Measurements from ENCODE around the gene HSPA12B. TPM values are rescaled to one million over a fixed set of nuclear protein-coding genes. Genes with fewer than 3 reads are reported as not detected.

HSPA12B gene
- total and polyA plus RNA-seq, 2 of the 13 experiments (the other 11 are each of a cell fraction or from before 2014, with no cell fraction given) = 0.01 TPM; not detected in 1

DNA sequence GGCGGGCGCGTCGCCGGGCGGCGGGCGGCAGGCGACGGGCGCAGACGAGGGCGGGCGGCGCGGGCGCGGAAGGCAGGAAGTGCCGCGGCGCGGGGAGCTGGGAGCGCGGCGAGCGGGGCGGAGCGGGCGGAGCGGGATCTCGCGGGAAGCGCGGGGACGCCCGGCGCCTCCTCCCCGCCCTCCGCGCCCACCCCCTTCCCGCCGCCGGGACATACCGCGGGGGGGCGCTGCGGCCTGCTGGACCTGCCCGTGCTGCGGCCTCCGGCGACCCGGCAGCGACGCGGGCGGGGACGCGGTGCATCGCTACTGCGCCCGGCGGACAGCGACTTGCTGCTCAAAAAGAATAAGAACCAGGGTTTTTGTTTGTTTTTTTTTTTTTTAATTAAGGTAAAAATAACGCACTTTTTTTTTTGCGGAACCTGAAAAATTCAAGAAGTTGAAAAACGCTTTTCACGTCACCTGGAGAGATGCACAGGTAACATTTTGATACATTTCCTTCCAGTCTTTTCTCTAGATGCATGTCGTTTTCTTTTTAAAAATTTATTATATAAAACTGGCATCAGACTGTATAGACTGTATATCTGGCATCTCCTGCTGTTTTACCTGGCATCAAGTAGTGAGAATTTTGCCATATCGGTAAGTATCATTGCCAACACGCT, 54.3 kb downstream of the HSPA12B start, which contains the start of gene CENPB (continued):
- TF ChIP-seq, protein P1, sequence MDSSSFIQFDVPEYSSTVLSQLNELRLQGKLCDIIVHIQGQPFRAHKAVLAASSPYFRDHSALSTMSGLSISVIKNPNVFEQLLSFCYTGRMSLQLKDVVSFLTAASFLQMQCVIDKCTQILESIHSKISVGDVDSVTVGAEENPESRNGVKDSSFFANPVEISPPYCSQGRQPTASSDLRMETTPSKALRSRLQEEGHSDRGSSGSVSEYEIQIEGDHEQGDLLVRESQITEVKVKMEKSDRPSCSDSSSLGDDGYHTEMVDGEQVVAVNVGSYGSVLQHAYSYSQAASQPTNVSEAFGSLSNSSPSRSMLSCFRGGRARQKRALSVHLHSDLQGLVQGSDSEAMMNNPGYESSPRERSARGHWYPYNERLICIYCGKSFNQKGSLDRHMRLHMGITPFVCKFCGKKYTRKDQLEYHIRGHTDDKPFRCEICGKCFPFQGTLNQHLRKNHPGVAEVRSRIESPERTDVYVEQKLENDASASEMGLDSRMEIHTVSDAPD (CRISPR knock-in tag; IDR thresholded peaks at IDR 0.05) = no peak
- TF ChIP-seq ZNF264 (CRISPR knock-in tag; IDR thresholded peaks at IDR 0.05) (no peak), RCOR2 (CRISPR knock-in tag; IDR thresholded peaks at IDR 0.05) (no peak), TEAD3 (CRISPR knock-in tag; optimal IDR thresholded peaks at IDR 0.05; ENCODE audit: borderline replicate concordance) (peak; percentile 93), RFX1 (IDR thresholded peaks at IDR 0.05) (no peak), RFXANK (CRISPR knock-in tag; IDR thresholded peaks at IDR 0.05) (no peak), ARNTL (CRISPR knock-in tag; IDR thresholded peaks at IDR 0.05) (no peak; the same call in 1 of the 2 replicates), CBFB (CRISPR knock-in tag; IDR thresholded peaks at IDR 0.05) (peak; percentile 45; the same call in 1 of the 2 replicates), ZNF205 (CRISPR knock-in tag; IDR thresholded peaks at IDR 0.05) (no peak), ZNF720 (CRISPR knock-in tag; IDR thresholded peaks at IDR 0.05) (no peak)
- TF ChIP-seq, protein P2, sequence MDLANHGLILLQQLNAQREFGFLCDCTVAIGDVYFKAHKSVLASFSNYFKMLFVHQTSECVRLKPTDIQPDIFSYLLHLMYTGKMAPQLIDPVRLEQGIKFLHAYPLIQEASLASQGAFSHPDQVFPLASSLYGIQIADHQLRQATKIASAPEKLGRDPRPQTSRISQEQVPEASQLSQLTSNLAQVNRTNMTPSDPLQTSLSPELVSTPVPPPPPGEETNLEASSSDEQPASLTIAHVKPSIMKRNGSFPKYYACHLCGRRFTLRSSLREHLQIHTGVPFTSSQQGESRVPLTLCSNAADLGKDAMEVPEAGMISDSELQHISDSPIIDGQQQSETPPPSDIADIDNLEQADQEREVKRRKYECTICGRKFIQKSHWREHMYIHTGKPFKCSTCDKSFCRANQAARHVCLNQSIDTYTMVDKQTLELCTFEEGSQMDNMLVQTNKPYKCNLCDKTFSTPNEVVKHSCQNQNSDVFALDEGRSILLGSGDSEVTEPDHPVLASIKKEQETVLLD (CRISPR knock-in tag; IDR thresholded peaks at IDR 0.05; ENCODE audit: low read depth) = peak; percentile 69; the same call in 1 of the 2 replicates
- TF ChIP-seq, protein P3, sequence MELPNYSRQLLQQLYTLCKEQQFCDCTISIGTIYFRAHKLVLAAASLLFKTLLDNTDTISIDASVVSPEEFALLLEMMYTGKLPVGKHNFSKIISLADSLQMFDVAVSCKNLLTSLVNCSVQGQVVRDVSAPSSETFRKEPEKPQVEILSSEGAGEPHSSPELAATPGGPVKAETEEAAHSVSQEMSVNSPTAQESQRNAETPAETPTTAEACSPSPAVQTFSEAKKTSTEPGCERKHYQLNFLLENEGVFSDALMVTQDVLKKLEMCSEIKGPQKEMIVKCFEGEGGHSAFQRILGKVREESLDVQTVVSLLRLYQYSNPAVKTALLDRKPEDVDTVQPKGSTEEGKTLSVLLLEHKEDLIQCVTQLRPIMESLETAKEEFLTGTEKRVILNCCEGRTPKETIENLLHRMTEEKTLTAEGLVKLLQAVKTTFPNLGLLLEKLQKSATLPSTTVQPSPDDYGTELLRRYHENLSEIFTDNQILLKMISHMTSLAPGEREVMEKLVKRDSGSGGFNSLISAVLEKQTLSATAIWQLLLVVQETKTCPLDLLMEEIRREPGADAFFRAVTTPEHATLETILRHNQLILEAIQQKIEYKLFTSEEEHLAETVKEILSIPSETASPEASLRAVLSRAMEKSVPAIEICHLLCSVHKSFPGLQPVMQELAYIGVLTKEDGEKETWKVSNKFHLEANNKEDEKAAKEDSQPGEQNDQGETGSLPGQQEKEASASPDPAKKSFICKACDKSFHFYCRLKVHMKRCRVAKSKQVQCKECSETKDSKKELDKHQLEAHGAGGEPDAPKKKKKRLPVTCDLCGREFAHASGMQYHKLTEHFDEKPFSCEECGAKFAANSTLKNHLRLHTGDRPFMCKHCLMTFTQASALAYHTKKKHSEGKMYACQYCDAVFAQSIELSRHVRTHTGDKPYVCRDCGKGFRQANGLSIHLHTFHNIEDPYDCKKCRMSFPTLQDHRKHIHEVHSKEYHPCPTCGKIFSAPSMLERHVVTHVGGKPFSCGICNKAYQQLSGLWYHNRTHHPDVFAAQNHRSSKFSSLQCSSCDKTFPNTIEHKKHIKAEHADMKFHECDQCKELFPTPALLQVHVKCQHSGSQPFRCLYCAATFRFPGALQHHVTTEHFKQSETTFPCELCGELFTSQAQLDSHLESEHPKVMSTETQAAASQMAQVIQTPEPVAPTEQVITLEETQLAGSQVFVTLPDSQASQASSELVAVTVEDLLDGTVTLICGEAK (IDR thresholded peaks at IDR 0.05) = no peak
- TF ChIP-seq, protein P3 (CRISPR knock-in tag; IDR thresholded peaks at IDR 0.05) = no peak
- TF ChIP-seq, protein P4, sequence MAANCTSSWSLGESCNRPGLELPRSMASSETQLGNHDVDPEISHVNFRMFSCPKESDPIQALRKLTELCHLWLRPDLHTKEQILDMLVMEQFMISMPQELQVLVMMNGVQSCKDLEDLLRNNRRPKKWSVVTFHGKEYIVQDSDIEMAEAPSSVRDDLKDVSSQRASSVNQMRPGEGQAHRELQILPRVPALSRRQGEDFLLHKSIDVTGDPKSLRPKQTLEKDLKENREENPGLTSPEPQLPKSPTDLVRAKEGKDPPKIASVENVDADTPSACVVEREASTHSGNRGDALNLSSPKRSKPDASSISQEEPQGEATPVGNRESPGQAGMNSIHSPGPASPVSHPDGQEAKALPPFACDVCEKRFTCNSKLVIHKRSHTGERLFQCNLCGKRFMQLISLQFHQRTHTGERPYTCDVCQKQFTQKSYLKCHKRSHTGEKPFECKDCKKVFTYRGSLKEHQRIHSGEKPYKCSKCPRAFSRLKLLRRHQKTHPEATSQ (CRISPR knock-in tag; IDR thresholded peaks at IDR 0.05; ENCODE audit: borderline replicate concordance) = no peak; the same call in 1 of the 2 replicates
- TF ChIP-seq, protein P5, sequence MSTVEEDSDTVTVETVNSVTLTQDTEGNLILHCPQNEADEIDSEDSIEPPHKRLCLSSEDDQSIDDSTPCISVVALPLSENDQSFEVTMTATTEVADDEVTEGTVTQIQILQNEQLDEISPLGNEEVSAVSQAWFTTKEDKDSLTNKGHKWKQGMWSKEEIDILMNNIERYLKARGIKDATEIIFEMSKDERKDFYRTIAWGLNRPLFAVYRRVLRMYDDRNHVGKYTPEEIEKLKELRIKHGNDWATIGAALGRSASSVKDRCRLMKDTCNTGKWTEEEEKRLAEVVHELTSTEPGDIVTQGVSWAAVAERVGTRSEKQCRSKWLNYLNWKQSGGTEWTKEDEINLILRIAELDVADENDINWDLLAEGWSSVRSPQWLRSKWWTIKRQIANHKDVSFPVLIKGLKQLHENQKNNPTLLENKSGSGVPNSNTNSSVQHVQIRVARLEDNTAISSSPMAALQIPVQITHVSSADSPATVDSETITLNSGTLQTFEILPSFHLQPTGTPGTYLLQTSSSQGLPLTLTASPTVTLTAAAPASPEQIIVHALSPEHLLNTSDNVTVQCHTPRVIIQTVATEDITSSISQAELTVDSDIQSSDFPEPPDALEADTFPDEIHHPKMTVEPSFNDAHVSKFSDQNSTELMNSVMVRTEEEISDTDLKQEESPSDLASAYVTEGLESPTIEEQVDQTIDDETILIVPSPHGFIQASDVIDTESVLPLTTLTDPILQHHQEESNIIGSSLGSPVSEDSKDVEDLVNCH (CRISPR knock-in tag; IDR thresholded peaks at IDR 0.05) = no peak

Data from HepG2 (cell line).